Measurements from ENCODE around the gene RPL10A. TPM values are rescaled to one million over a fixed set of nuclear protein-coding genes. Genes with fewer than 3 reads are reported as not detected.

The RPL10A gene
- total RNA-seq, 1 donor from 2014 or later: 1,618 TPM

DNA sequence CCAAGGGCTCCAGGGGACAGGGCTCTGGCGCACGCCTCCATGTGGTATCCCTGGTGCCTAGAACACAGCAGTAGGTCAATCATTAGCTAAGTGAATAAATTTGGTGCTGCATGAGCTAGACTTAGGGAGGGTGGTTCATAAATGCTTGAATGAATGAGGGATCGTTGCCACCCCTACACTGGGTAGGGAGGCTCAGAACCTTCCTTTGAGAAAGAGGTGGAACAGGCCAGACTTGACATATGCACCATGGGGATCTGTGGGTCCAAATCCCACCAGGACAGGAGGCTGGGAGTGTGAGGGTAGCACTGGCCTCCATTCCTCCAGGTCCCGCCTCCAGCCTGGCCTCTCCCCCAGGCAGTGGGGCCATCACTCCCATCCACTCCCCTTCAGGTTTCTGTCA lies 14.9 kb downstream of the RPL10A start:
- TF ChIP-seq, protein P1, sequence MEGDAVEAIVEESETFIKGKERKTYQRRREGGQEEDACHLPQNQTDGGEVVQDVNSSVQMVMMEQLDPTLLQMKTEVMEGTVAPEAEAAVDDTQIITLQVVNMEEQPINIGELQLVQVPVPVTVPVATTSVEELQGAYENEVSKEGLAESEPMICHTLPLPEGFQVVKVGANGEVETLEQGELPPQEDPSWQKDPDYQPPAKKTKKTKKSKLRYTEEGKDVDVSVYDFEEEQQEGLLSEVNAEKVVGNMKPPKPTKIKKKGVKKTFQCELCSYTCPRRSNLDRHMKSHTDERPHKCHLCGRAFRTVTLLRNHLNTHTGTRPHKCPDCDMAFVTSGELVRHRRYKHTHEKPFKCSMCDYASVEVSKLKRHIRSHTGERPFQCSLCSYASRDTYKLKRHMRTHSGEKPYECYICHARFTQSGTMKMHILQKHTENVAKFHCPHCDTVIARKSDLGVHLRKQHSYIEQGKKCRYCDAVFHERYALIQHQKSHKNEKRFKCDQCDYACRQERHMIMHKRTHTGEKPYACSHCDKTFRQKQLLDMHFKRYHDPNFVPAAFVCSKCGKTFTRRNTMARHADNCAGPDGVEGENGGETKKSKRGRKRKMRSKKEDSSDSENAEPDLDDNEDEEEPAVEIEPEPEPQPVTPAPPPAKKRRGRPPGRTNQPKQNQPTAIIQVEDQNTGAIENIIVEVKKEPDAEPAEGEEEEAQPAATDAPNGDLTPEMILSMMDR (conservative IDR thresholded peaks at IDR 0.05; ENCODE audit: low read depth, low read length): no peak
- no peak overlapping the region for H3K4me3 ChIP-seq (ENCODE audit: low read depth, low read length)
- no peak for DNase-seq (ENCODE audit: low read depth)

DNA sequence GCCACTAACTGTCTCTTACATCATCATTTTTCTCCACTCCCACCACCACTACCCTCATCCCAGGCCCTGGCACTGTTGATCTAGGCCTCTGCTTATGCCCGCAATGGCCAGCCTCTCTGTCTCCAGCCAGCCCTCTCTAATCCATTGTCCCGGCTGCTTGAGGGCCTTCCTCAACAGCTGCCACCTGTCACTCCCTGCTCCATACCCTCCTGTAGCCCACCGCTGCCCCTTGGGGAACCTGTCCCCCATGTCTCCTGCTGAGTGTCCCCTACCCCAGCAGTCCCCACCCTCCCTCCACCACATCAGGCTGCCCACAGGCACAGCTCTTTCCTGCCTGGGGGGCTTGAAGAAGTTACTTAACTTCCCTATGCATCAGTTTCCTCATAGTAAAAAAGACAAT lies 15.3 kb downstream of the RPL10A start:
- DNase-seq (ENCODE audit: low read depth): no peak
- TF ChIP-seq, protein P1 (conservative IDR thresholded peaks at IDR 0.05; ENCODE audit: low read depth, low read length): no peak
- H3K4me3 ChIP-seq (ENCODE audit: low read depth, low read length): no peak overlapping the region

DNA sequence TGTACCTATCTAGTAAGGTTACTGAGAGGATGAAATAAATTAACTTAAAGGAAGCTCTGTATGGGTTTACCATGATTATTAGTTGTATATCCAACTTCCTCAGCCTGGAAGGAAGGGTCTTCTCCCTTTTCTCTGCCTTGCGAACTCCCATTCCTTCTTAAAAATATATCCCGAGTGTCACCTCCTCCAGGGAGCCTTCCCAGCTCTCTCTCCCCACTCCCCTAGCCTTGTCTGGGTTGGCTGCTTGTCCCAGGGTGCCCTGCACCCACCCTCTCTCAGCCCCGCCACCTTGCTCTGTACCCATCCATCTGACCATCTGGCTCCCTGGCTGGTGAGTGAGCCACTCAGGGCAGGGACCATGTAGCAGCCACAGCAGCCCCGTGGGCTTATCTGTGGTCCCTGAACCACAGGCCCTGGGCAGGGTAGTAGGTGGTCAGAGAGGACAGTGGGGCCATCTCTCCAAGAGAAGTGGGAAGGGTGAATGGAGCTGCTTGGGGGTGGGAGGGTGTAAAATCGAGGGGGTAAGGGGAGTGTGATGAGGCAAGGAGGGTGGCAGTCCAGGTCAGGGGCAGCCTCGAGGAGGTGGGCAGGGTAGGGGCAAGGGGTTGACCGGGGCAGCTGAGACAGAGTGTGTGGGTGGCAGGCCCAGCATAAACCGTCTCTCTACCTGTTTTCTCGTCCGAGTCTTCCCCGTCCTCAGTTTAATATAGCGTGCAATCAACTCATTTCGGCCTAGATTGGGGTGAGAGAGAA lies 15.9 kb downstream of the RPL10A start:
- H3K4me3 ChIP-seq (ENCODE audit: low read depth, low read length): no peak overlapping the region
- no peak for DNase-seq (ENCODE audit: low read depth)
- TF ChIP-seq, protein P1 (conservative IDR thresholded peaks at IDR 0.05; ENCODE audit: low read depth, low read length): no peak

DNA sequence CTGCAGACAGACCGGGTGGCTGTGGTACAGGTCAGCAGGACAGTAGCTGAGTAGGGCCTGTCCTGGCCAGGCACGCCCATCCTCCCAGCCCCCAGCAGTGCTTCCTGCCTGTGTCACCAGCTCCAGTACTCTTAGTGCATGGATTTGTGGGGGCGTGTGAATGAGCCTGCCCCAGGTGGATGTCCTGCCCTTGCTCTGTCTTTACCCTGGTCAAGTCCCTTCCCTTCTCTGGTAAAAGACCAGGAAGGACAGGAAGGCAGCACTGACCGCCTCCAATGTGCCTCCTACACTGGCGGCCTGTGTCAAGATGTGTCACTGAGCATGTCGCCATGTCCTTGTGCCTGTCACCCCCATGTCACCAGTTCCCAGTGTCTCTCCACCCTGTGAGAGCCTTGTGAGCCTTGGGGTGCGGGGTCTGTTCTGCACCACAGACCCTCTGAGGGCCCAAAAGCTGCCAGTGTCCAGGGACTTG lies 16.8 kb downstream of the RPL10A start:
- TF ChIP-seq, protein P1 (conservative IDR thresholded peaks at IDR 0.05; ENCODE audit: low read depth, low read length): no peak
- no peak for DNase-seq (ENCODE audit: low read depth)
- no peak overlapping the region for H3K4me3 ChIP-seq (ENCODE audit: low read depth, low read length)

DNA sequence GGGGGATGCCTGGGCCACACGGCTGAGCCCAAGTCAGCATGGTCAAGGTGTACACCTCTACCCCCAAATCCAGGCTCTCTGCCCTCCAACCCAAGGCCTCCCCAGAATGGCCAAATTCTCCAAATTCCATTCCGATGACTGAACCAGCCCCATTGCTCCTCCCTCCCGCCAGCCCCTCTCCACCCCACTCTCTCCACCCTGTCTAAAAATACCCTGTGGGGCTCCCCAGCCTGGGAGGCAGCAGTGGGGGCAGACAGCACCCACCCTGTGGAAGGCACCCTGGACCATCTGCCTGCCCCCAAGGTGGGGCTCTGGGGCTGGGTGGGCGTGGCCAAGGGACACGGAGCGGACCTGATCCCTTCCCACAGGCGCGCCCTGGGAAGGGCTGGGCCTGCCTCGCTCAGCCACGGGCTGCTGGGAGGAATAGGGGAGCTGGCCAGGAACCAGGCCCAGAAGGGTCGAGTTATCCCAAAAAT lies 17.2 kb downstream of the RPL10A start:
- no peak overlapping the region for H3K4me3 ChIP-seq (ENCODE audit: low read depth, low read length)
- DNase-seq (ENCODE audit: low read depth): no peak

DNA sequence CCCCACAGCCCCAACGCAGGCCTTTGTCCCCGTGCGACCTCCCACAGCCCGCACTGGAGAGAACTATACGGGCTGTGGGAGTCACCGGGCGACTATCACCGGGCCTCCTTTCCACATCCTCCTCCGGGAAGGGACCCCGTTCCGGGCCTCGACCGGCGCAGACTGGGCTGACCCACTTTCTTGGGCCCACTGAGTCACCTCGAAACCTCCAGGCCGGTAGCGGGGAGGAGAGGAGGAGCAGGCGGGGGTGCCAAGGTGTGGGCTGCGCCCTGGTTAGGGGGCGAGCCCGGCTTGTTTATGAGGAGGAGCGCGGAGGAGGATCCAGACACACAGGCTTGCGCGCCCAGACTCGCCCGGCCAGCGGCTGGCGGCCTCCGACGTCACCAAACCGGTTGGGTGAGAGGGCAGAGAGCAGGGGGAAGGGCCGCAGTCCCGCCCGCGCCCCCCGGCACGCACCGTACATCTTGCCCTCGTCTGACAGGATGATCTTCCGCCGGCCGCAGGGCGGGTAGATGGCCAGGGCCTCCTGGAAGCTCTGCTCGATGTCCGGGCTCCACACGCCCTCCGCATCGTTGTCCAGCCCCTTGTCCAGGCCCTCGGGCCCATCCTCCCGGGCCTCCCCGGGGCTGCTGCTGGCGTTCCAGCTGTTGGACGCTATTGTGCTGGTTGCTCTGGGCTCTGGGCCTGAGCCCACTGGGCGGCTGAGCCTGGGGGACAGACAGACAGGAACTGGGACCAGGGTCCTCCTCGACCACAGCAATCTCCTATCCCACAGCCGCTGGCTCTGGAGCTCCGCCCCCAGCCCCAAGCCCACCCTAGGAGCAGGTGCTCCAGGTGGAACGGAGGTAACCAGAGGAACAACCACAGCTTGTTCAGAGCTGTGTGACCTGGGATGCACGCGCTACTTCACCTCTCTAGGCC lies 18.1 kb downstream of the RPL10A start:
- TF ChIP-seq, protein P1 (conservative IDR thresholded peaks at IDR 0.05; ENCODE audit: low read depth, low read length): no peak
- DNase-seq (ENCODE audit: low read depth): no peak
- H3K4me3 ChIP-seq (ENCODE audit: low read depth, low read length): no peak overlapping the region

More for the DNA sequence above, 17.2 kb downstream of the RPL10A start:
- TF ChIP-seq, protein P1 (conservative IDR thresholded peaks at IDR 0.05; ENCODE audit: low read depth, low read length): no peak

Data from epithelial cell of proximal tubule (primary cell).